HAP-1 (cell line): Measurements from ENCODE around the gene GOLT1A.
"Not testable (repeated sequence)": the region's sequence is repeated elsewhere in the genome, so short reads cannot be mapped to it uniquely, and the experiment has no call there.

ENCODE experiments used
- DNase-seq, 2 experiments: peaks; one replicate each; pipeline ENCODE4 v3.0.0-alpha.2; 2016 to 2020; ENCODE audit warnings: low spot score in 2 of 2
- H3K27me3 ChIP-seq: fragments of 250-450 bp; sonication (Bioruptor Pico); 2 replicates; pipeline ENCODE4 v1.5.1; 2020; ENCODE audit warnings: low read depth, mild to moderate bottlenecking, moderate library complexity
- H3K36me3 ChIP-seq: fragments of 250-450 bp; sonication (Bioruptor Pico); replicated peaks from 2 replicates; pipeline ENCODE4 v1.5.1; 2020; ENCODE audit warnings: mild to moderate bottlenecking
- H3K4me1 ChIP-seq: fragments of 250-450 bp; sonication (Bioruptor Pico); 2 replicates; pipeline ENCODE4 v1.5.1; 2020; ENCODE audit warnings: mild to moderate bottlenecking
- H3K4me3 ChIP-seq: fragments of 250-450 bp; sonication (Bioruptor Pico); 2 replicates; pipeline ENCODE4 v1.5.1; 2020; ENCODE audit warnings: mild to moderate bottlenecking, moderate library complexity
- H3K9me3 ChIP-seq: fragments of 250-450 bp; sonication (Bioruptor Pico); 2 replicates; pipeline ENCODE4 v1.5.1; 2020; ENCODE audit warnings: mild to moderate bottlenecking, moderate library complexity
- in situ Hi-C: fragments of 300-500 bp; cut with MboI; formaldehyde crosslinking; loops from 3 replicates; pipeline ENCODE4 v1.14.3; 2020; ENCODE audit warnings: low sequenced_read_pairs, inconsistent platforms, mixed read lengths

Gene GOLT1A

GRCh38 chr1:204238520-204238919, 24.7 kb upstream of the GOLT1A start:
- in situ Hi-C loops, H3K9me3 ChIP-seq, H3K4me1 ChIP-seq, H3K36me3 ChIP-seq, H3K27me3 ChIP-seq, H3K4me3 ChIP-seq, DNase-seq: not testable (repeated sequence)

DNA sequence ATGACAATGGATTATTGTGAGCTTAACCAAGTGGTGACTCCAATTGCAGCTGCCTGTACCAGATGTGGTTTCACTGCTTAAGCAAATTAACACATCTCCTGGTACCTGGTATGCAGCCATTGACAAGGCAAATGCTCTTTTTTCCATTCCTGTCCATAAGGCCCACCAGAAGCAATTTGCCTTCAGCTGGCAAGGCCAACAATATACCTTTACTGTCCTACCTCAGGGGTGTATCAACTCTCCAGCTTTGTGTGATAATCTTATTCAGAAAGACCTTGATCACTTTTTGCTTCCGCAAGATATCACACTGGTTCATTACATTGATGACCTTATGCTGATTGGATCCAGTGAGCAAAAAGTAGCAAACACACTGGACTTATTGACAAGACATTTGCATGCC, 23.7 kb upstream of the GOLT1A start:
- DNase-seq, H3K9me3 ChIP-seq, H3K4me1 ChIP-seq, H3K4me3 ChIP-seq, H3K27me3 ChIP-seq, H3K36me3 ChIP-seq, in situ Hi-C loops: not testable (repeated sequence)

- DNase-seq = no peak
- H3K9me3 ChIP-seq = no peaks in the 10 kb centered on the region; the same call in 1 of the 2 replicates
- peaks cover 9% of the 10 kb centered on the region for H3K27me3 ChIP-seq
- H3K4me1 ChIP-seq = no peaks in the 10 kb centered on the region
- in situ Hi-C loops = no loop called here
- H3K36me3 ChIP-seq = no peaks in the 10 kb centered on the region
- H3K4me3 ChIP-seq = no peak overlapping the region
Observed at GRCh38 chr1:204232526-204232925, 18.7 kb upstream of the GOLT1A start.

GRCh38 chr1:204230211-204230610, 16.4 kb upstream of the GOLT1A start:
- peaks cover 9% of the 10 kb centered on the region for H3K27me3 ChIP-seq
- no peaks in the 10 kb centered on the region for H3K4me1 ChIP-seq
- DNase-seq = no peak
- H3K4me3 ChIP-seq = no peak overlapping the region
- no peaks in the 10 kb centered on the region; the same call in 1 of the 2 replicates for H3K9me3 ChIP-seq
- H3K36me3 ChIP-seq = no peaks in the 10 kb centered on the region
- in situ Hi-C loops = no loop called here

DNA sequence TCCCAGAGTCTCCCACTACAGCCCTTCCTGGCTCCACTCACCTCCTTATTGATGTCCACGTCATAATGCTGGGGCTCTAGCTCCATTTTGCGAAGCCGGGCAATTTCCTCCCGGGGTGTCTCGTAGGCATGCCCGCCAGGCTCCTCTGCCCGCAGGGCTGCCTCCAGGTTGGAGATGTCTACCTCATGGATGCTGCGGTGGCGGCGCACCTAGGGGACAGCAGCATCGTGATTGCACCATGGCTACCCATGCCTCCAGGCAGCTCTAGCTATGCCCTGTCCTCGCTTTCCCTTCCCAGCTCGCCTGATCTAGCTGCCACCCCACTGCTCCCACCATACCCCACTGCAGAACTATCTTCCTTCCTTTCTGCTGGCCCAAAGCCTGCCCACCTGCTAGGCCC, 15.1 kb upstream of the GOLT1A start:
- no peak overlapping the region for H3K4me3 ChIP-seq
- H3K4me1 ChIP-seq = no peaks in the 10 kb centered on the region
- no peak for DNase-seq
- peaks cover 9% of the 10 kb centered on the region for H3K27me3 ChIP-seq
- in situ Hi-C loops = no loop called here
- H3K36me3 ChIP-seq = no peaks in the 10 kb centered on the region
- no peaks in the 10 kb centered on the region; the same call in 1 of the 2 replicates for H3K9me3 ChIP-seq

GRCh38 chr1:204227996-204228785, 14.4 kb upstream of the GOLT1A start:
- Histone ChIP-seq H3K4me3 (no peak overlapping the region), H3K9me3 (no peaks in the 10 kb centered on the region; the same call in 1 of the 2 replicates), H3K36me3 (no peaks in the 10 kb centered on the region), H3K4me1 (no peaks in the 10 kb centered on the region), H3K27me3 (peaks cover 9% of the 10 kb centered on the region)
- DNase-seq = no peak
- in situ Hi-C loops = no loop called here

GRCh38 chr1:204227351-204227750, 13.6 kb upstream of the GOLT1A start:
- in situ Hi-C loops = no loop called here
- DNase-seq = no peak
- peaks cover 9% of the 10 kb centered on the region for H3K27me3 ChIP-seq
- H3K4me3 ChIP-seq = no peak overlapping the region
- no peaks in the 10 kb centered on the region for H3K36me3 ChIP-seq
- no peaks in the 10 kb centered on the region; the same call in 1 of the 2 replicates for H3K9me3 ChIP-seq
- H3K4me1 ChIP-seq = no peaks in the 10 kb centered on the region

GRCh38 chr1:204225841-204226735, 12.3 kb upstream of the GOLT1A start:
- H3K9me3 ChIP-seq = no peaks in the 10 kb centered on the region; the same call in 1 of the 2 replicates

DNA sequence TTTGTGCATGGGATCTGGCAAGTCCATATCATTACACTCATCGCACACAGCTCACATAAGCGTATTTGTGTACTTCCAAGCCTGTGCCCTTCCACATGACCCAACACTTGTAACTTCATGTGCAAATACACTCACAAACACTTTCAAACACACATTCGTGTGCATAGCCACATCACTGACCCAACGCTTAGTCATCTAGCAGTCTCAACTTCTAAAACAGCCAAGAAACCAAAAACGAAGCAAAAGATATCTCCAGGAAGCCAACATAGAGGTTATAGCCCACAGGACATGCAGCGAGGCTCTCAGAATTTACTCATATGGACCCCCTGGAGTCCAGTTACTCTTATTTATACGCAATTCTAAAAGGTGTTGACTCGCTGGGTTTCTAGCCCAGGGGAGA, 10.9 kb upstream of the GOLT1A start:
- in situ Hi-C loops = no loop called here
- Histone ChIP-seq H3K4me3 (no peak overlapping the region), H3K4me1 (no peaks in the 10 kb centered on the region), H3K9me3 (no peaks in the 10 kb centered on the region; the same call in 1 of the 2 replicates), H3K36me3 (no peaks in the 10 kb centered on the region), H3K27me3 (no peaks in the 10 kb centered on the region; the same call in 1 of the 2 replicates)
- DNase-seq = no peak

More at GRCh38 chr1:204225841-204226735, 12.3 kb upstream of the GOLT1A start:
- Histone ChIP-seq H3K27me3 (peaks cover 5% of the 10 kb centered on the region), H3K4me1 (no peaks in the 10 kb centered on the region), H3K4me3 (no peak overlapping the region), H3K36me3 (no peaks in the 10 kb centered on the region)
- no peak for DNase-seq
- in situ Hi-C loops = no loop called here

DNA sequence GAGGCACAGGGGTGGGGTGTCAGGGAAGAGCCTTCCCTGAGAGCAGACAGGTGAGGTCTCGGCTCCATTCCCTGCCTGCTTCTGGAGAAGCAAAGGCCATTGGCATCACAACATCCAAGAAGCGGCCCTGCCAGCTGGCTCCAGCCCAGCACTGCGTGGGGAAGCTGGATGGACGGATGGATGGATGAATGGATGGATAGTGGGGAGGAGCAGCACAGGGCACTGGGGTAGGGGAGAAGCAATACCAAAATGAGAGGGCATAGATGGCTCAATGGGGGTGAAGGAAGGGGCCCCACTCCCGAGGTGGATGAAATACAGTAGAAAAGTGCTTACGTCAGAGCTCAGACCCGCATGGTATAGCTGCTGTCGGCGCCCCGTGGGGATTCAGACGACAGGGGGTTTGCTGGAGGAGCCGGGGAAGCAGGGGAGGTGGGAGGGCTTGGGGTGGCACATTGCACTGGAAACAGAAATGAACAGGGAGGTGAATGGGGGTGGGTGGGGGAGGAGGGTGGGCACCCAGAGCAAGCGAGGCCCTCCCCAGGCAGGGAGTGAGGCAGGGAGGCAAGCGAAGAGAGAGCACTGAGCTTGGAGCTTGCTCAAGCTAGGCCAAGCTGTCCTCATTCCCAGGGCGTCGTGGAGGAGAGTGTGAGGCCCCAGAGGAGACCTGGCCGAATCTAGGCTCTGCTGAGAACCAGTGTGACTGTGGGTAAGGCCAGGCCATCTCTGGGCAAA, 9.5 kb upstream of the GOLT1A start:
- DNase-seq = no peak
- no peaks in the 10 kb centered on the region; the same call in 1 of the 2 replicates for H3K27me3 ChIP-seq
- in situ Hi-C loops = no loop called here
- H3K4me1 ChIP-seq = no peaks in the 10 kb centered on the region
- H3K9me3 ChIP-seq = no peaks in the 10 kb centered on the region
- H3K36me3 ChIP-seq = no peaks in the 10 kb centered on the region
- H3K4me3 ChIP-seq = no peak overlapping the region

DNA sequence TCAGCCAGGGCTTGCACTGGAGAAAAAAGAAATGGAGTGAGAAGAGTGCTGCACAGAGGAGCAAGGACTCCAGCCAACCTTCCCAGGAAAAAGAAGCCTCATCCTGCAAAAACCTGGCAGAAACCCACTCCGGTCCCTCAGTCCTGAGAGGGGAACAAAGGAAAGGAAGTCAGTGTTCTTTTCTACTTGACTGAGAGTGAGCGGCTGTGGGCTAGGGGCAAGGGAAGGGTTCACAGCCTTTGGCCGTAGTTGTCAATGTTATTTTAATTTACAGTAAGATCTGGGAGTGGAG, 8.9 kb upstream of the GOLT1A start:
- no peak for DNase-seq
- in situ Hi-C loops = no loop called here
- no peaks in the 10 kb centered on the region for H3K4me1 ChIP-seq
- no peaks in the 10 kb centered on the region; the same call in 1 of the 2 replicates for H3K27me3 ChIP-seq
- no peaks in the 10 kb centered on the region for H3K36me3 ChIP-seq
- no peak overlapping the region for H3K4me3 ChIP-seq
- no peaks in the 10 kb centered on the region for H3K9me3 ChIP-seq

DNA sequence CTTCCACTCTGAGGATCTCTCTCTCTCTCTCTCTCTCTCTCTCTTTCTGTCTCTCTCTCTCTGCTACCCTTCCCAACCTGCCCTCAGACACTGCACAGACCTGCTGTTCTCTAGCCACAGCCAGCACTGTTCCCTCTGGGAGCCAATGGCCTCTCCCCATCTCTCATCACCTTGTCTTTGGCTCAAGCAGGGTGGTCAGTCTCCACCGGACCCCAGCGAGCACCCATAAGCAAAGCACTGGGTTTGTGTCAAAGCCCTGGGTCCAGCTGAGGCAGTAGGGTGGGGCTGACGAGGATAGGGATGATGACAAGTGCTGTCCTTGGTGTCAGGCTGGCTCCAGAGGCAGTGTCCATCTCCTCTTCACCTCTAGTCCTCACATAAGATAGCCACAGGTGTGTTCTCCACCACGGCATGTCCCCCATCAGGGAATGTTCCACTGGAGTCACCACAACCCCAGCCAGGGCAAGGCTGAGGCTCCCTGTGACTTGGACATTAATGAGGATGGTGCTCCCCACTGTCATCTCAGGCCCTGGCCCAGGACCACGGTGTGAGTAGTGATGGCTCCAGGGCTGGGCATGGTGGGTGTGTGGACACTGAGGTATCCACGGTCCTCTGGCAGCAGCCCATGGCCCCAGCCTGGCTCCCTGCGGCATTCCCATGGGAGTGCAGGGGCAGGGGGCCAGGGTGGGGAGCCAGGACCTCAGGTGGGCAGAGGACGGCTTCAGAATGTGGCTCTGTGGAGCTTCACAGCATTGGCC, 8.4 kb upstream of the GOLT1A start:
- H3K9me3 ChIP-seq = no peaks in the 10 kb centered on the region
- no peaks in the 10 kb centered on the region for H3K36me3 ChIP-seq
- H3K4me1 ChIP-seq = no peaks in the 10 kb centered on the region
- in situ Hi-C loops = no loop called here
- no peak for DNase-seq
- H3K4me3 ChIP-seq = no peak overlapping the region
- H3K27me3 ChIP-seq = no peaks in the 10 kb centered on the region; the same call in 1 of the 2 replicates

- DNase-seq = no peak
- Histone ChIP-seq H3K36me3 (no peaks in the 10 kb centered on the region), H3K4me3 (no peak overlapping the region), H3K9me3 (no peaks in the 10 kb centered on the region), H3K4me1 (no peaks in the 10 kb centered on the region), H3K27me3 (no peaks in the 10 kb centered on the region; the same call in 1 of the 2 replicates)
- in situ Hi-C loops = no loop called here
Observed at GRCh38 chr1:204221271-204221670, 7.5 kb upstream of the GOLT1A start.
